NCI-H2227 (cell line): ENCODE results near the gene BAG5.
A peak's percentile ranks its signal among the peaks of the same experiment; 100 is the strongest.
"Not testable (repeated sequence)": the region's sequence is repeated elsewhere in the genome, so short reads cannot be mapped to it uniquely, and the experiment has no call there.

Experiments
- DNase-seq: peaks from one replicate; lab custom pipeline; 2025; ENCODE audit not compliant: unreplicated experiment; lab: John Stamatoyannopoulos, UW

Gene BAG5

GRCh38 chr14:103535081-103535890 is 27.2 kb downstream of the BAG5 start:
- DNase-seq, result no peak

- no peak for DNase-seq
Observed at GRCh38 chr14:103534576-103535061, 27.8 kb downstream of the BAG5 start.

- peak; percentile 60 for DNase-seq
Observed at GRCh38 chr14:103533999-103534575, 28.4 kb downstream of the BAG5 start.

- DNase-seq, result no peak
Observed at GRCh38 chr14:103533137-103533998, 29.1 kb downstream of the BAG5 start.

GRCh38 chr14:103532216-103533136 is 30.0 kb downstream of the BAG5 start:
- DNase-seq, result no peak

GRCh38 chr14:103531421-103532215 is 30.8 kb downstream of the BAG5 start:
- no peak for DNase-seq

DNA sequence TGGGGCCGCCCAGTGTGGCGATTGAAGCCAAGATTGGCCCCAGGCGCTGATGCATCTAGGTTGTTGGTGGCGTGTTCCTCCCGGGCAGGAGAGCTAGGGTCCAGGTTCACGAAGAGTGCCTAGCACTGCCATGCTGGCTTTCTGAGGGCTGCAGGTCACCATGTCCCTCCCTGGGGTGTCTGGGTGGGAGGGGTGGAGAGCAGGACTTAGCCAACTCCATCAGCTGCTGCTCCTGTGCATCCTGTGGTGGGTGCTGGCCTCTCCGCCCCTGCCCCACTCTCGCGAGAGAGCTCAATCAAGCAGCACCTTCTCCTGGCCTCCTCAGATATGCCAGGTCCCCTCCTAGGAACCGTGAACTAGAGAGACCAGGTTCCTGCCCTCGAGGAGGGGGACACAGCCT is 31.6 kb downstream of the BAG5 start:
- no peak for DNase-seq

- DNase-seq, result no peak
Observed at GRCh38 chr14:103530390-103530789, 32.1 kb downstream of the BAG5 start.

DNA sequence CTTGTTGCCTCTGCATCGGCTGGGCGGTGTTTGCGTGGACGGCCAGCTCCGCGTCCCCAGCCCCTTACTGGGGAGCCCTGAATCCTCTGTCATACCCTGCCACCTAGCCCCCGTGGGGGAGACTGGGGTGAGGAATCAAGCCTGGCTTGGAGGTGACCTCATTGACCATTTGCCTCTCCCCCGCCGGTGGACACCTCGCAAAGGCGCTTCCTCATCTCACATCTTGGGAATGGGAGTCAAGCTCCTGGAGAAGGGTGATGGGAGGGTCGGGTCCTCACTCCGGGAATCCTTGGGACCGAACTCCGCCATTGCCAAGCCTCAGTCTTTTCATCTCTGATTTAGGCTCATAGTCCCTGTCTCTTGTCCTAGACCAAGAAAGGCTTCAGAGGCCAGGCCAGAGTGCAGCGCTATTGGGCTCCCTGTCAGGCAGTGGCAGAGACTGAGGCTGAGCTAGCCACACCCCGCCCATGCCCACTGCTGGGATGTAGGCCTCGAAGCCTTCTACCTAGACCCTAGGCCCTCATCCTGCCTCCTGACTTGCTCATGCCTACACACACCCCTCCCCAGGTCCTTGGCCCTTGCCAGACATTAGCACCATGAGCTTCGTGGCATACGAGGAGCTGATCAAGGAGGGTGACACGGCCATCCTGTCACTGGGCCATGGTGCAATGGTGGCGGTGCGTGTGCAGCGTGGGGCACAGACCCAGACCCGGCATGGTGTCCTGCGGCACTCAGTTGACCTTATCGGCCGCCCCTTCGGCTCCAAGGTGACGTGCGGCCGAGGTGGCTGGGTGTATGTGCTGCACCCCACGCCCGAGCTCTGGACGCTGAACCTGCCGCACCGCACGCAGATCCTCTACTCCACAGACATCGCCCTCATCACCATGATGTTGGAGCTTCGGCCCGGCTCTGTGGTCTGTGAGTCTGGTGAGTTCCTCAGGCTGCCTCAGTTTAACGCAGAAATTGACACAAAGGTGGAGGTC is 32.8 kb downstream of the BAG5 start:
- DNase-seq, result no peak

- DNase-seq, result peak; percentile 88
Observed at GRCh38 chr14:103528587-103529382, 33.7 kb downstream of the BAG5 start, which contains the start of gene TRMT61A. Gene TRMT61A (plus strand): TSS chr14:103529196. CDS start chr14:103529979, 783 bp downstream.

DNA sequence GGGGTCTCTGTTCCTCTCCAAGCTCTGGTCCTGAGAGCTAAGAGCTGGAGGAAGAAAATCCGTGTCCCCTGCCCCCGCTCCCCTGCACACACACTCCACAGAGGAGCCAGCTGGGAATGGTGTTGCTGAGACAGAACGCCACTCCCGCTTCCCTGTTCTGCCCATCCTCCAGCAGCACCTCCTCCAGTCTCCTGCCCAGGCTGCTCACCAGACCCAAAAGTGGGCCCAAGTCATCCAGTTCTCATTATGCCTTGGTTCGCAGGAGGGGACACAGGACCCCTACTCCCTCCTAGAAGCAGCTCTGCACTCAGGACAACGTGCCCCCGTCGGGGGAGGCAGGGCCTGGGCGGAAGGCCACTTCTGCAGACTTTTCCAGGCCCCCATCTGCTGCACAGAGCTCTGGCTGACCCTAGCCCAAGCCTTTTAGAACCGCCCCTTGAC is 34.3 kb downstream of the BAG5 start:
- peak; percentile 39 for DNase-seq

DNA sequence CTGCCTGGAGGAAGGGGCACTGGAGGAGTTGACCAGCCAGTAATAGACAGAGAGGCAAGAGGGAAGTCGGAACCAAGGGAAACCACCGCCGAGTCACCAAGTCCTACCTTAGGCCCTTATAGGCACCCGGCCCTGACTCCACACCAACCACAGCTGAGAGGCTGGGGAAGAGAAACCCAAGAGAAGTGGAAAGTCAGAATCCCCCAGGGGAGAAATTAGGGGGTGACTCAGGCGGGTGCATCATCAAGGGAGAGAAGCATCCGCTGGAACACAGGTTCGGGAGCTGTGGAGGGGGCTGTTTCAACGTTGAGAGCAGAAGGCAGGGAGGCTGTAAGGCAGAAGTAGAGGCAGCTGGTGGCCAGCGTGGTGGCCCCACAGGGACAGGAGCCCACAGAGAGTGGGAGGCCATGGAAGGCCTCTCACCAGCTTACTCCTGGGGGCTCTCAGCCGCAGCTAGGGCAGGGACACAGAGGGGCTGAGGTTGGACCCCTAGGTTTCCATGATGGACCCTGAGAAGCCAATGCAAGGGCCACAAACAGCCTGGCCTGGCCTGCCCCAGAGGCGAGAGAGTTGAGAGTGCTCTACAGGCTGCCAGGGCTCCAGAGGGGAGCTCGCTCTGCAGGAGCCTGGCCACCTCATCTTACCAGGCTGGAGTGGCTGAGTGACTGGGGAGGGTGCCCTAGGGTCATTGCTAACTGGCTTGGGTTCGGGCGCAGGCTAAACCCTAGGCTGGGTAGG is 34.9 kb downstream of the BAG5 start:
- no peak for DNase-seq

DNA sequence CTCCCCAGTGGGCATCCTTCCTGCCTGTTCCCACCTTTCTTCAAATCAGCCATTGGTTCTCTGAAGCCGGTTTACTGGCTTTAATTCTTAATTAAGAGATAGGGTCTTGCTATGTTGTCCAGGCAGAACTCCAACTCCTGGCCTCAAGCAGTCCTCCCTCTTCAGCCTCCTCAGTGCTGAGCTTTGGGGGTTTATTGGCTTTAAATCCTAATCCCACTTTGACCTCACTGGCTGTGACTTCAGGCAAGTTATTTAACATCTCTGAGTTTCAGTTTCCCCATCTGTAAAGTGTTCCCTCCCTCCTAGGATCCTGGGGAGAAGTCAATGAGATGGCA is 35.6 kb downstream of the BAG5 start:
- no peak for DNase-seq

DNA sequence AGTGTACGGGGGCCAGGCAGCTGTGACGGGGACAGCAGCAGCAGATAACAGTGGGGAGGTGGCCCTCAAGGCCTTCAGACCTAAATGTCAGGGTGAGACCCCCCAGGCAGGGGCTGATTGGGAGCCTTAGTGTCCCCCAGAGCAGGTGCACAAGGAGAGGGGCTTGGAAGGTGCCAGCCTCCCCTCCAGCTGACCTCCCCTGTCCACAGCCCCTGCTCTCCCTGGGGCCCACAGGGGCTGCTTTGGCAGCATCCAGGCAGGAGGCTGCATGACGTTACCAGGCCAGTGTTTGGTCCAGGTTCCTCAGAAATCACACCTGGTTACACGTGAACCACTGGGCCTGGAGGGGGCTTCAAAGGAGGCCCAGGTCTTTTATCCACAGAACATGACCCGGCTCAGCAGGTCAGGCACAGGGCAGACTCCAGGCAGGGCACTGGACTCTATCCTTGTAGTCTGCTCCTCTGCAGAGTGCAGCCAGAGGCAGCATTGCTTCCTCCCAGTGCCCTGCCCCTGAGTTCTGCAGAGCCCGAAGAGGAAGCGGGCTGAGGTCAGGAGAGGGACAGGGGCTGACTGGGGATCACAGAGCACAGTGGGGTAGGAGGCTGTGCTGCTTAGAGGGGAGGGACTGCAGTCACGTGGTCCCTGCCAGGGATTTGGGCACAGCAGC is 36.1 kb downstream of the BAG5 start:
- no peak for DNase-seq

GRCh38 chr14:103525430-103526246 is 36.8 kb downstream of the BAG5 start:
- not testable (repeated sequence) for DNase-seq
